Measurements from ENCODE around the gene ATP11C.
"Not testable (repeated sequence)": the region's sequence is repeated elsewhere in the genome, so short reads cannot be mapped to it uniquely, and the experiment has no call there.

Gene ATP11C

GRCh38 chrX:139924069-139924695 lies 8.7 kb downstream of the ATP11C start:
- peak in 1 of 2 experiments; percentile 63 for DNase-seq

DNA sequence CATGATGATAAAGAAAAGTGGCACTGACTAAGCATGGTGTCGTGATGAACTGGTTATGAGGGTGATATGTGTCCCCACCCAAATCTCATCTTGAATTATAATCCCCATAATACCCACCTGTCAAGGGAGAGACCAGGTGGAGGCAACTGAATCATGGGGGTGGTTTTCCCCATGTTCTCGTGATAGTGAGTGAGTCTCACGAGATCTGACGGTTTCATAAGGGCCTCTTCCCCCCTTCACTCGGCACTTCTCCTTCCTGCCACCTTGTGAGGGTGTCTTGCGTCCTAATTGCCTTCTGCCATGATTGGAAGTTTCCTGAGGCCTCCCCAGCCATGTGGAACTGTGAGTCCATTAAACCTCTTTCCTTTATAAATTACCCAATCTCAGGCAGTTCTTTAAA lies 11.7 kb downstream of the ATP11C start:
- not testable (repeated sequence) for DNase-seq

DNA sequence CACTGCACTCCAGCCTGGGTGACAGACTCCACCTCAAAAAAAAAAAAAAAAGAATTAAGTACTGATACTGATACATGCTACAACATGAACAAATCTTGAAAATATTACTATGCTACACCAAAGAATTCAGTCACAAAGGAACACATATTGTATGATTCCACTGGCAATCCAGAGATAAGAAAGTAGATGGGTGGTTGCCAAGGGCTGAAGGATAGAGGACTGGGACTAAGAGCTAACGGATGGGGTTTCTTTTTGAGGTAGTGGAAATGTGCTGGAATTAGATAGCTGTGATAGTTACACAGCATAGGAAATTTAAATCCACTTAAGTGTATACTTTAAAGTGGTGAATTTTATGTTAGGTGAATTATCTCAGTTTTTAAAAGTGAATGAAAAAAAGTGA lies 12.5 kb downstream of the ATP11C start:
- no peak for DNase-seq

GRCh38 chrX:139914421-139914820 lies 18.4 kb downstream of the ATP11C start:
- DNase-seq, result no peak

DNA sequence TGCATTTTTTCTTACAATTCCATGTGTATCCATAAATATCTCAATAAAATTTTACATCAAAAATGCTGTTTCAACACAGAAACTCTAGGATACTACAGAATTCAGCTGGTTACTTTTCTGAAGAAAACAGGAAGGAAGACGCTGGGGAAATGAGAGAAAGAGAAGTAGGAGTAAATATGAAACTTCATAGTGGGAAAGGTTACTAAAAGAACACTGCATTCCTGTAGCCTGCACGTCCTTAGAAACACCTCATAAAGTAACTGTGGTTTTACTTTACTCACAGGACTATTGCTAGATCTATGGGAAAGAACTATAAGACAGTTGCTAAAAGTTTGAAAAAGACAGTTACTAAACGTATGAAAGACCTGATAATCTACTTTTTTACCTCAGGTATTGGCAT lies 23.1 kb downstream of the ATP11C start:
- no peak for DNase-seq

DNA sequence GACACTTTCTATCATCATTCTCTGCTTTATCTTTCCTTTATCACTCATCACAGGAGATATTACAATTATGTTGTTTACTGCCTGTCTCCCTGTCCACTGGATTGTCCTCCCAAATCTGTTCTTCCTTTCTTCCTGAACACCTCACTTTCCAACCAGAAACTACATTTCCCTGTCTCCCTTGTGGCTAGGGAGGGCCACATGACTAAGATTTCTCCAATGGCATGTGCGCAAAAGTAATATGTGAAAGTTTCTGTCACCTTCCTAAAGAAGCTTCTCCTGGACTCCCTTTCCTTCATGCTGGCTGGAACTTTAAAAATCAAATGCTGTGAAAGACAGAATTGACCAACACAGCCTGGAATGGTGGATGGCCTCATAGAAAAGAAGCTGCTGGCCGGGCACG lies 25.8 kb downstream of the ATP11C start:
- no peak for DNase-seq

DNA sequence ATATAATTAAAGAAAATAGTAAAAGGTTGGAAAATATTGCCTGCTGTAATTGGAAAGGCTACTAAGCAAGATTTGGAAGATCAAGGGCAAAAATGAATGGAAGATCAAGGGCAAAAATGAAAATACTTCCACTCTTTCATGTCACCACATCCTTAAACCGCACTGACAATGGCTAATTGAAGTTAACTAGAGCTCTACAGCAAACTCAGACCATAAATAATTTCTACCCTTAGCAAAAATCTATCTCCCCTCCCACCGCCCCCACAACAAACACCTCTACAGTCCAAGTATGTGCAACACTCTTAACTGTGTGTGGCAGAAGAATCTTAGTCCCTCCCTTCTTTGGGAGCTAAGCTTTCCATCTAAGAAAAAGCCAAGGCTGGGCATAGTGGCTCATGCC lies 27.1 kb downstream of the ATP11C start:
- DNase-seq, result no peak

DNA sequence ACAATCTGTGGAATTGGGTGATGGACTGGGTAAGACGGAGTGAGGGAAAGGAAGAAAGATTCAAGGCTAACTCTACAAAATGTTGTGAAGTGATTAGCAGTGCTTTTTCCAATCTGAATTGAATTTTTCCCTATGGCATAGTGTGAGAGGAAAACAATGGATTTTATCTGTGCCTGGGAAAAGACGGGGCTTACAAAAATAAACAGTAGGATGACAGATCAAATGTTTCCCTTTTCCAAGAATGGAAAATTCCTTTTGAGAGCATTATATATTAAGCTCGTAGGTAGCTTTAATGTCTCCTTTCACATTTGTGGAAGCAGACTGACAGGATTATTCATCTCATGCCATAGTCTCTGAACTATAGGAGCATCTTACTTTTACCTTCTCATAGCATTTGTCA lies 27.8 kb downstream of the ATP11C start:
- no peak for DNase-seq

DNA sequence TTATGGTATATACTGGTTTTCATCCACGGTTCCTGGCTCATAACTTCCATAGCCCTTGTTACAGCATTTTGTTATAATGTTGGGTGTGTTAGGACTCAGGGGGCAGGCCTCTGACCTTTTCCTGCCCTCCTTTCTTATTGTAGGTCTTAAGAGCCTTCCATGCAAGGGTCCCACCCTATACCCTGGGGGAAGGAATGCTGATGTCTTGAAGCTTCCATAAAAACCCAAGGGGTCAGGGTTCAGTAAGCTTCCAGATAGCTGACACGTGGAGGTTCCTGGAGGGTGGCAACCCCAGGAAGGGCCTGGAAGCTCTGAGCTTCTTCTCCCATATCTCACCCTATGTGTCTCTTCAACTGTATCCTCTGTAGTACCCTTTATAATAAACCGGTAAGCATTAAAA lies 29.6 kb downstream of the ATP11C start:
- DNase-seq, result no peak

DNA sequence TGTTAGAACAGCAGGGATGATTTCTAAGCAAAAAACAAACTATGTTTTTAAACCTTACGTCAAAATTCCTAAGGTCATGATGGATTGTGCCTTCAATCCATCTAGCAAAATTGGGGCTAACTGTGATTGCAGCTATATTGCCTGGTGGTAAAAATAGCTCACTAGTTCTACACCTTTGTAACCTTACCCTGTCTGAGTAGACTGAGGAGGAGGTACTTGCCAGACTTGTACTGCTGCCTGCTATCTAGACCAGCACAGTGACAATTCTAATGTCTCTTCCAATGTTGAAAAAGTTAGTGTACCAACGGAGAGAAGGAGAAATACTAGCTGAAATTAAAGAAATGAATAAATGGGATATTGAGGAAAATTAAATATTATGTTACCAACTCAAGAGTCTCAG lies 30.3 kb downstream of the ATP11C start:
- DNase-seq, result no peak

- DNase-seq, result no peak
These were observed 34.5 kb downstream of the ATP11C start for GRCh38 chrX:139898334-139898733.

DNA sequence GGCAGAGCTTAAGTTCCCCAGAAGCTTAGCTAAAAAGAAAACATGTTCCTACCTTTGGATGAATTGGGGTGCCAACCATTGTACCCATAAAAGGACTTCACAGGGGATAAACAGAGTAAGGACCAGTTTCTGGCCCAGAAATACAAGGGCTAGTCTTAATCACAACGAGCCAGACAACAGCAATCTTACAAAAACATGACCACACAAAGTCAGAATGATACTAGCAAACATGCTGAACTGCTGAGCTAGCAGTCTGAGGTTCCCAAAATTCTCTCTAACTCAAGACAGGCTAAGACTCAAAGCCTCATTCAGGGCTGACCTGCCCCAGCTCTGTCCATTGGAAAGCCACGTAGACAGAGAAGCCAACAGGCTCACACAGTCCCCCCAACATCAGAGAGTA lies 40.3 kb downstream of the ATP11C start:
- DNase-seq, result no peak

DNA sequence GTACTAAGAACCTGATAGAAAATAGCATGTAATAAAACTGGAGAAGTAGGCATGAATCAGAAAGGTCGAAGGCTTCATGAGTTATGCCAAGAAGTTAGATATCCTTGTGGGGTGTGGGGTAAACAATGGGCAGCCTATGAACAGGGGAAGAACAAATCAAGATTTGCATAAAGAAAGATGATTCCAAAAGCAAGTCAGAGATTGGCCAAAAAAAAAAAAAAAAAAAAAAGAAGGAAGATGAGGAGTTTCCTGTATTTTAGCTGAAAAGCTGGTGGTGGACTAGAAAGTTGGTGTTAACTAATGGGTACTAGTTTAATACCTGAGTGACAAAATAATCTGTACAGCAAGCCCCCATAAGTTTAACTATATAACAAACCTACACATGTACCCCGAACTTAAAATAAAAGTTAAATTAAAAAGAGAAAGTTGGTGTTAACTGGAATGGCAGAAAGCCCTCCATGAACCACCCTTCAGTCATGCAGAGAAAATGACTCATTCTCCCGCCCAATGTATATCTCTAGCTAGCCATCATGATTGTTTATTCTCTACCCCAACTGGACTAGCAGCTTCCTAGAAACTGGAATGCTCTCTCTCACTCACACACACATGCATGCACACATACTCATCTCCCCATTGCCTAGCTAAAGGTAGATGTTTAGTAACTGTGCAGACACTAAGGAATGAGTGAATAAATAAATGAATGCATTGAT lies 41.7 kb downstream of the ATP11C start:
- no peak for DNase-seq

DNA sequence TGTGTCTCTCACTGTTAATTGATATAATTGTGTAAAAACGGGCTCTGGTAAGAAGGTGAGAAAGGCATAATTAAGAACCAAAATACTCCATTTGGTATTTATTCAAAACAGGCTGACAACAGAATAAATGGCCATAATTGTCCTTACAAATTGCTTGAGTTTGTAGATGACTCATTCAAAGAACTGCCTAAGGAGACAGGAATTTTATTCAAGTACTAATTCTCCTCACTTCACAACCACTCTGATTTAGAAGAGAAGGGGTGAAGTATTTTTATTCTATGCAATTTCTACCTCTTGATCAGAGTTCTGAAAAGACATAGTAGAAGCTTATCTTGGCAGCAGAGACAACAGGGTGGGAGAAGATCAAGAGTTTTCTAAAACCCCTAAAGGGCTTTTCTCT lies 43.1 kb downstream of the ATP11C start:
- DNase-seq, result no peak

DNA sequence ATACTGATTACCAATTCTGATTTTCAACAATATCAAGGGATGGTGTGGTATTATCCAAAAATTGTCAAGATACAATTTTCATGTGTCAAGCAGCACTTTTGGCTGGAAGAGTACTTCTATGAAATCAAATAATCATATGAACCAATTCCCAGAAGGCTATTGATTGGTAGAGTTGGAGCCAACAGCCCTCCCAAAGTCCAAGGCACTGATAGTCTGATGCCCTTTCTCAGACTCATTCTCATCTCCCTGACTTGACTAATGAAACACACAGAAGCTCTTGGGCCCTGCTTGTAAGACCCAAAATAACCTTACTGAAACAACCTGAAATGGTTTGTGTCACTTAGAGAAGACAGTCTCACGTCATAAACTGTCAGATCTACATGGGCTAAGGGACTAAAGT lies 48.9 kb downstream of the ATP11C start:
- no peak for DNase-seq

DNA sequence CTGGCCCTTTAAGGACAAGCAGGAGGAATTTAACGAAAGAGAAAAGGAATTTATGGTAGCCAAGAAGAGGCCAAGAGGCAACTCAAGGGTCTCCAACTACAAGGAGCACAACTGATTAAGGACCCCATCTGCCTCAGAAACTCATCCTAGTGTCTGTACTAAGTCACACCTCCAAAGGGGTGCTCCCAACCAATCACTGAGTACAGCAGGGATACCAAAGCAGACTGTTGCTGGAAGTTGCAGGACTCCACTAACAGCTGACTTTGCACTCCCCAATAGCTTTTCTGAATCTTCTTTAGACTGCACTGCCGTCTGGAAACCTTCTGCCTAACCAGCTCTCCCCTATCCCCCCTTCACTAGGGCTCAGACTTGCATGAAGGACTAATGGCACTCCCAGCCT lies 50.6 kb downstream of the ATP11C start:
- no peak for DNase-seq

DNA sequence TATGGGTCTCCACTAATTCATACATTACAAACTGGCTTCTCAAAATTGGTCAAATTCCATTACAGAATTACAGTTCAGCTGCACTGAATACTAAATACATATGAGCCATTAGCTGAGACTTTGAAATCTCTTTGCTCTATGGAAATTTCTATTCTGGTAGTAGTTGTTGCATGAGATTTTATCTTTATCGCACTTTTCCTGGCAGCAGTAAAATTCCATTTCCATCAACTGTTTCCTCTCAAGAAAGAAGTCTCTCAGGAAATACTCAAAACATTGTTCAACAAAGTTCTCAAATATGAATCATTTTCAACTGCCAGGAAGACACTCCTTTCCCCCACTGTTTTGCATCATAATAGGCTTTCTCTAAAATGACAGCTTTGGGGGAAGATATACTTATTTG lies 51.3 kb downstream of the ATP11C start:
- DNase-seq, result no peak

- DNase-seq, result no peak
These were observed 51.7 kb downstream of the ATP11C start for GRCh38 chrX:139881130-139881529.

DNA sequence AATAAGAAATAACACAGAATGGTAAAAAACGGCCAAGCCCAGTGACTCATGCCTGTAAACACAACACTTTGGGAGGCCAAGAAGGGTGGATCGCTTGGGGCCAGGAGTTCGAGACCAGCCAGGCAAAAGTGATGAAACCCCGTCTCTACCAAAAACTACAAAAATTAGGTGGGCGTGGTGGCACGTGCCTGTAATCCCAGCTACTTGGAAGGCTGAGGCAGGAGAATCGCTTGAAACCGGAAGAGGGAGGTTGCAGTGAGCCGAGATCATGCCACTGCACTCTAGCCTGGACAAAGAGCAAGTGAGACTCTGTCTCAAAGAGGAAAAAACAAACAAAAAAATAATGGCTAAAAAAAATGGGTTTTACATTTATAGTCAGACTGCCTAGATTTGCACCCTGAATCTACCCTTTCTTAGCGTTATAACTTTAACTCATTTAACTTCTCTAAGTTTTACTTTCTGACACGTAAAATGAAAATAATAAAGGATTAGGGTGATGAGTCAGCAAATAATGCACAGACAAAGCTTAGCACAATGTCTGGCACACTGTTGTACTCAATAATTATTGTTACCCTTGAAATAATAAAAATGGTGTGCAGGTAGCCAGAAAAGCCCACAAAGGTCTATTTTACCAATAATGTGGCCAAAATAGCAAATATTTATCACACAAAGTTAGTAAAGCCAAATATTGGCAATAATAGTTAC lies 55.0 kb downstream of the ATP11C start:
- DNase-seq, result no peak

GRCh38 chrX:139875841-139876240 lies 57.0 kb downstream of the ATP11C start:
- DNase-seq, result no peak

- DNase-seq, result no peak
These were observed 63.1 kb downstream of the ATP11C start for GRCh38 chrX:139869796-139870195.

- no peak for DNase-seq
These were observed 68.2 kb downstream of the ATP11C start for GRCh38 chrX:139864640-139865039.

DNA sequence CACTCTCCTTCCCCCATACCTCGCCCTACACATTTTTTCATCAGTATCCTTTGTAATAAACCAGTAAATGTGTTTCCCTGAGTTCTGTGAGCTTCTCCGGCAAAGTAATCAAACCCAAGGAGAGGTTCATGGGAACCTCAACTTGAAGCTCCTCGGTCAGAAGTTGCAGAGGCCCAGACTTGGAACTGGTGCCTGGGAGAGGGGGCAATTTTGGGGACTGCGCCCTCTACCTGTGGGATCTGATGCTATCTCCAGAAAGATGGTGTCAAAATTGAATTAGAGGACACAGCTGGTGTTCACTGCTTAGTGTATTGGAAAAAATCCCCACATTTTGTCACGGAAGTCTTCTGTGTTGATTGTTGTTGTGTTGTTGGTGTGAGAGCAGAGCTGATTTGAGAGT lies 70.6 kb downstream of the ATP11C start:
- no peak for DNase-seq

DNA sequence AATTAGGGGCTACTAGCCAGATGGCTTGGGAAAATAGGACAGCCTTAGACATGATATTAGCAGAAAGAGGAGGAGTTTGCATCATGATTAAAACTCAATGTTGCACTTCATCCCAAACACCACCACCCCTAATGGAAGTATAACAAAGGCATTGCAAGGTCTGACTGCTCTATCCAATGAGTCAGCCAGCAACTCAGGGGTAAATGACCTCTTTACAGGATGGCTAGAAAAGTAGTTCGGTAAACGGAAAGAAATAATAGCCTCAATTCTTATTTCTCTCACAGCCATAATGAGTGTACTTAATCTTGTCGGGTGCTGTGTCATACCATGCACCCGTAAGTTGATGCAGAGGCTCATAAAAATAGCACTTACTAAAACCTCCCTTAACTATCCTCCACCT lies 76.0 kb downstream of the ATP11C start:
- DNase-seq, result not testable (repeated sequence)

All from NCI-H524 (cell line).